Measurements from ENCODE around the gene NUP62.
"Not testable (repeated sequence)": the region's sequence is repeated elsewhere in the genome, so short reads cannot be mapped to it uniquely, and the experiment has no call there.

The NUP62 gene

DNA sequence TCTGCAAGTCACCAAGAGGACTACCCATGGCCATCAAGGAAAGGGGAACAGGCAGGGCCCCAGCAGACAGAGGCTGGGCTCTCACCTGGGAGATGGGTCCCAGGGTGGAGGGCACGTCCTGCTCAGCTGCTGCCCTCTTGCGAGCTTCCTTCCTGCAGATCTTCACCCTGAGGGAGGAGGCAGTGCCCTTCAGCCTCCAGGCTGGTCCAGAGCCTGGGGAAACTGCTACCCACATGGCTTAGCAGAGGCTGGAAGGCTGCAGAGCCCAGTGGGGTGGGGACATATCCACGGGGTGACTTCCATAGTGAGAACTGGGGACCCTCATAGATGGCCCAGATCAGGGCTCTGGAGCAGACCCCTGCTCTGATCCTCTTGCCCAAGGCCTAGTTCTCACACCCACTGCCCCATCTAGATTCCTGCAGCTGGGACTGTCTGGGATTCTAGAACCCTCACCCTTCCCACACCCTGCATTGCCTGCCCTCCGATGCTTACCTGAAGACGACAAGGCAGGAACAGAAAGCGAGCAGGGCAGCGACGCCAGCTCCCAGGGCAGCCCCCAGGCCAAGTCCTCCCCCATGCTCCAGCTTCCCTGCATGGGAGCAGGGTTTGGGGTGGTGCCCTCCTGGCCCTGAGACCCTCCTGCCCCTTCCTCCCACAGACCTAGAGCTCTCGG is 22.6 kb upstream of the NUP62 start:
- DNase-seq (ENCODE audit: low read depth in 2 of 2) = no peak

DNA sequence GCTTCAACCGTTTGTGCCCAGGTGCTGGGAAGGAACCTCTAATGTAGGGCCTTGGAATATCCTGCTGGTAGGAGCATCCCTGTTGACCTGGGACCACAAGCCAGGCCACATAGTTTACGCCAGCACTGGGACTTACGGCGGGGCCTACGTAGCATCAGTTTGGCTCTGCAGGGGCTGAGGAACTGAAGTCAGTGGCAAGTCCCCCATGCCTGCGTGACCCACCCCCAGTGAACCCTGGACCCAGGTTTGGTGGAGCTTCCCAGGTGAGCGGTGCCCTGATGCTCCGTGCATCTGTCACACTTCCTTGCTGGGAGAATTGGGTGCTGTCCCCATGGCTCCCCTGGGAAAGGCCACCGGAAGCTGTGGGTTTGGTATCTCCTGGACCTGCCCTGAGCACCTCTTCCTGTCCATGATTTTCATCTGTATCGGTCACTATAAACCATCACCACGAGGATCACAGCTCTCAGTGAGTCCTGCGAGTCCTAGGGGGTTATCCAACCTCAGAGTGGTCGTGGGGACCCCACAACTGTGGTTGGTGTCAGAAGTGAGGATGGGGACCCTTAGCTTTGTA is 21.7 kb upstream of the NUP62 start:
- DNase-seq (ENCODE audit: low read depth in 2 of 2) = no peak

DNA sequence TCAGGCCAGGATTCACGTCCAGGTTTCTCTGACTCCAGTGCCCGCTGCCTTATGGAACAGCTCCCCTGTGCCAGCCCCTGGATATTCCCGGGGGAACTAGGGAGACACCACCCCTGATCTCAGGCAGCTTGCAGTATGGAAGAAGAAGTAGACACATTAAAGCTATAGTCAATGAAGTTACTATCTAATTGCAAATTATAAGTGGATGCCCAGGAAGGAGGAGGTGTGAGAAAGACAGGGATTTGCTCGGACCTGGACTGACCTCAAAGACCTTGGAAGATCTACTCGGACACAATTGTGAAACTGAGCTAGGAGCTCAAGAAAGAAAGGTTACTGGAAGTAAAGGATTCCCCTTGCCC is 21.3 kb upstream of the NUP62 start:
- DNase-seq (ENCODE audit: low read depth in 2 of 2) = no peak

DNA sequence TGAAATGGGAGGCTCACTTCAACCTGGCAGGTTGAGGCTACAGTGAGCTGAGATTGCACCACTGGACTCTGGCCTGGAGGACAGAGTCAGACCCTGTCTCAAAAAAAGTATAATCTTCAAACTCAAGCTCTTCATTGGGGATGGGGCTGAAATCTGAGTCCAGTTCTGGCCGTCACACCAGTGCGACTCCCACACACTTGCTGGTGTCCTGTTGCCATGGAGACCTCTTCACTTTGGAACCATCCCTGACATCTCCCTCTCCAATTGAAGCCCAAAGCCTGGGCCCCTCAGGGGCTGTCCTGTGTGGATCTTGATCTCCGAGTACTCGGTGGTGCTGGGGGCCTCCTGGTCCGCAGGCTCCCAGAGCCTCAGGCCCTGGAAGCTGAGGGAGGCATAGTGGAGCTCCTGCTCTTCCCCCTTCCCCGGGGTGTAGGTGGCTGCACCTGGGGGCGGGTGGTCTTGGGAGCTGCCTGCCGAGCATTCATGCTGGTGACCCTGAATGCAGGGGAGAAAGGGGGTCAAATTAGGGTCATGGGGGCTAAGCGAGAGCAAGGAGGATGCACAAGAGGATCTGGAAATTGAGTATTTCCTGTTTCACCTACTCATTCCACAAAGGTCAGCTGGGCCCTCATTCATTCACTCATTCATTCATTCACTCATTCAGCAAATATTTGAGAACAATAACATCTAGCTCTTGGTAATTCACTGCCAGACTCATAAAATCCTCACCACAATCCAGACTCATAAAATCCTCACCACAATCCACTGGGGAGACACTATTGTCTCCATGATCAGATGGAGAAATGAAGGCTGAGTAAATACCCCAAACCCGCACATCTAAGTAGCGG is 20.7 kb upstream of the NUP62 start:
- DNase-seq (ENCODE audit: low read depth in 2 of 2) = no peak

DNA sequence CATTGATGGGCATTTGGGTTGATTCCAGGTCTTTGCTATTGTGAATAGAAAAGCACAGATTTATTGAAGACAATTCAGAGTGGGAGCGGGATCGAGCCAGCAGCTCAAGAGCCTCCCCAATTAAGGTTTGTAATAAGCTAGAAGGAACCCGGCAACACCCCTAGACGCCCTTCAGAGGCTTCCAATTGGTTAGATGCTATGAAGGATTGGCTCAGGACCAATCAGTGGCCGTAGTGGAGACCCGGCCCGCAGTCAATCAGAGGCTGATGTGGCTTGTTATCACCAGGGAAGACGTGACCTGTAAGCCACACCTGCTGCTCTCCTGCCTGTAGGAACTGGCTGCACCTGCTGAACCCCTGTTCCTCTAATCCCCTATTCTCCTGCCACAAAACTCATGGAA is 17.1 kb upstream of the NUP62 start:
- no peak for DNase-seq (ENCODE audit: low read depth in 2 of 2)

DNA sequence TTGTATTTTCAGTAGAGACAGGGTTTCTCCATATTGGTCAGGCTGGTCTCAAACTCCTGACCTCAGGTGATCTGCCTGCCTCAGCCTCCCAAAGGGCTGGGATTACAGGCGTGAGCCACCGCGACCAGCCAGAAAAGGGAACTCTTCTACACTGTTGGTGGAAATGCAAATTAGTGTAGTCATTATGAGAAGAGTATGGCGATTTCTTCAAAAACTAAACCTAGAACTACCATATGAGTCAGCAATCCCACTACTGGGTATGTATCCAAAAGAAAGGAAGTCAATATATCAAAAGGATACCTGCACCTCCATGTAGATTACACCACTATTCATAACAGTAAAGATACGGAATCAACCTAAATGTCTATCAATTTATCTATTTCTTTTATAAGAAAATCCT is 15.3 kb upstream of the NUP62 start:
- DNase-seq (ENCODE audit: low read depth in 2 of 2) = not testable (repeated sequence)

DNA sequence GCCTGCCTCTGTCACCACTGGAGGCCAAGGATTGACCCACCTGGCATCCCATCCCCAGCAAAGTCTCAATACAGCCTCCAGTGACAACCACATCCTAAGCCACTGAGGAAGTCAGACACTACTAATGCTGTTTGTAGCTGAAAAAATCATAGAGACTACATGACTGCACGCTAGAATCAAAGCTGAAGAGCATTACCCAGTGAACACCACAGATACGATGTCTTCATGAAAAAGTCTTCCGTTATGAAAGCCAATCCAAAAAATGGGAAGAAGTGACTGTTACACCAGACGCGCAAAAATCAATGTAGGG is 11.1 kb upstream of the NUP62 start:
- DNase-seq (ENCODE audit: low read depth in 2 of 2) = no peak

DNA sequence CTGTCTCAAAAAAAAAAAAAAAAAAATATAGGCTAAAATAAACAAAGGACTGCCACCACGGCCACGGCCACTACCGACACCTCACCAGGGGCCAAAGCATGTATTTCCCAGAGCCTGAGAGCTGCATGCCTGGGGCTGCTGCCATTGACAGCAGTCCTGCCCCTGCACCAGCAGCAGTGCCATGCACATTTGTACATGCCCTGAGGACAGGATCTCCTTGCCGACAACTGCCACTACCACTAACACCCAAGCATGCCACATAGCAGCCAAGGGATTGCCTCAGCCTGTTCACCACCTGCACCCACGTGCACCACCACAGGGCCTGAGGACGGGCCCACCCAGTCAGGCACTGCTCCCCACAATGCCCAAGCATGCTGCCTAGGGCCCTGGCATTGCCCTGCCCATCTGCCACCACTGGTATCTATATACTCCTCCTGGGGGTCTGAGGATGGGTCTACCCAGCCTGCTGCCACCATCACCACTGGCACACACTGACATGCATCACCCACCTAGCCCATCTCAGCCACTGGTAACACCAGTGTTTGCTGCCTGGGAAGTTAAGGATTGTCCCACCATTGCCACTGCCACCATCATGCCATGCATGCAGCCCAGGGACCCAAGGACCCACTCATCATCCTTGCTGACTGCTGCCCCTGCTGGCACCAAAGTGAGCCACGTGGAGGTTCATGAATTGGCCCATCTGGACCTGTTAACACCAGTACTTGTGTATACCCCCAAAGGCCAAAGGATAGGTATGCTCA is 10.6 kb upstream of the NUP62 start:
- no peak for DNase-seq (ENCODE audit: low read depth in 2 of 2)

DNA sequence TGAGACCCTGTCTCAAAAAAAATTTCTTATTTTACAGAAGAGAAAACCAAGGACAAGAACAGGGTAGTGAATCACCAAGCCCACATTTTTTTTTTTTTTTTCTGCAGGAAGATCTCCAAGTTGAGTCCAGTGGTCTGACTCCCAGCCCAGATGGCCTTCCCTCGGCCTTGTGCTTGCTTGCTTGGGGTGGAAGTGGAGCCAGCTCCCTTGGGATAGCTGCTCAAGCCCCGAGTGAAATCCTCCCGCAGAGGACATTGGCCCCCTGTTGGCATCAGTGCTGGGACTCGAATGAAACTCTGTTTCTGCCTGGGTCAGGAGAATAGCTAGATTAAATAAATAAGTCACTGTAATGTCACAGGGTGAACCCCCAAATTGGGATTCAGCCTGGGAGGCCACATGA is 9.4 kb upstream of the NUP62 start:
- no peak for DNase-seq (ENCODE audit: low read depth in 2 of 2)

DNA sequence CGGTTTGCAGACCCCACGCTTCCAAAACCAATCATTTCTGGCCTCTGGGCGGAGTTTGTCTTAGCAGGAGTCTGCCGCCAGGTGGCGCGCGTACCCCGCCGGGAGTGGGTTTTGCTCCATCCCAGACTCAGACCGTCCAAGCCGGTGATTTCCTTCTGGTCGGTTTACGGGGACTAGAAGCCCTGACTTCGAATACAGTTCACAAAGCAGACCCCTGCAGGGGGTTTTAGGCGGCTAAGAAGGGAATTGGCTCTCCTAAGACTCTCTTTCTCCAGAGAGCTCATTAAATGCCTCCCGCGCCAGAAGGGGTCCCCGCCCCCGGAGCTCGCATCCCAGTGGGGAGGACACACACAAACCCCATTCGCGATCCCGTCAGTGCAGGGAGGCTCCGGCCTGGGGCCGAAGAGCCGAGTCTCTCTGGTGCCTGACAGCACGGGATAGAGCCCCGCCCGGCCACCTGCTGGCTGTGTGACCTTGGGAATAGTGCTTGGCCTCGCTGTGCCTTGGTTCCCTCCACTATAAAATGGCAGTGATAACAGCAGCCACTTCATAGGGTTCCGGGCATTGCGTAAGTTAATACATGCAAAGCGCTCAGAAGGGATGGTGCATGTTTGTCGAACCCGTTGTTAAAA is 8.6 kb upstream of the NUP62 start:
- peak; percentile 62 to 68 for DNase-seq (ENCODE audit: low read depth in 2 of 2)

DNA sequence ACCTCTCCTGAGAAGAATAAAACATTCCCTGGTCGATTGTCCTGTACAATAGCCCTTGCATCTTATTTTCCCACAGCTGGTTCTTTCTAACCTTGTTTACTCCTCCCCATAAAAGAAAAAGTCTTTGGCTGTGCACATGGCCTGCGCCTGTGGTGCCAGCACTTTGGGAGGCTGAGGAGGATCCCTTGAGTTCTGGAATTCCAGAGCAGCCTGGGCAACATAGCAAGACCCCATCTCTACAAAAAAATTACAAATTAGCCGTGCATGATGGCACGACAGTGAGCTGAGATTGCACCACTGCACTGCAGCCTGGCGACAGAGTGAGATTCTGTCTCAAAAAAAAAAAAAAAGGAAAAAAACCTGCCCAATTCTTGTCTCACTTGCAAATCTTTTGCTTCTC is 7.2 kb upstream of the NUP62 start:
- DNase-seq (ENCODE audit: low read depth in 2 of 2) = no peak

DNA sequence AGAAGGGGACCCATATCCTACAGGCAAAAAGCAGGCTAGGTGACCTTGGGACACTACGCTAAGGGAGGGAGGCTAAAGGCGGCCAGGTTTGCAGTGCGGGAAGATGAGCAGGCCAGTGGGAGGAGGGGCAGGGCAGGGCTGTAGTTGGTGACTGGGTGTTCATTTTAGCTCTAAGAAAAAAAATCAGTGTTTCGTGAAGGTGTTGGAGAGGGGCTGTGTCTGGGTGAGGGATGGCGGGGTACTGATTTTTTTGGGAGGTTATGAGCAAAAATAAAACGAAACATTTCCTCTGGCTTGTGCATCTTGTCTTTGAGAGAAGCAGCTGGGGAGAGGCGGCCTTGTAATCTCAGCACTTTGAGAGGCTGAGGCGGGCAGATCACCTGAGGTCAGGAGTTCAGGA is 4.3 kb upstream of the NUP62 start:
- DNase-seq (ENCODE audit: low read depth in 2 of 2) = no peak

DNA sequence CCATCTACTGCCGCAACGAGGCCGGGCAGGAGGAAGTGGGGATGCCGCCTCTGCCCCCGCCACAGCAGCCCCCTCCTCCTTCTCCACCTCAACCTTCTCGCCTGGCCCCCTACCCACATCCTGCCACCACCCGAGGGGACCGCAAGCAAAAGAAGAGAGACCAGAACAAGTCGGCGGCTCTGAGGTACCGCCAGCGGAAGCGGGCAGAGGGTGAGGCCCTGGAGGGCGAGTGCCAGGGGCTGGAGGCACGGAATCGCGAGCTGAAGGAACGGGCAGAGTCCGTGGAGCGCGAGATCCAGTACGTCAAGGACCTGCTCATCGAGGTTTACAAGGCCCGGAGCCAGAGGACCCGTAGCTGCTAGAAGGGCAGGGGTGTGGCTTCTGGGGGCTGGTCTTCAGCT is 3.4 kb upstream of the NUP62 start:
- DNase-seq (ENCODE audit: low read depth in 2 of 2) = no peak

DNA sequence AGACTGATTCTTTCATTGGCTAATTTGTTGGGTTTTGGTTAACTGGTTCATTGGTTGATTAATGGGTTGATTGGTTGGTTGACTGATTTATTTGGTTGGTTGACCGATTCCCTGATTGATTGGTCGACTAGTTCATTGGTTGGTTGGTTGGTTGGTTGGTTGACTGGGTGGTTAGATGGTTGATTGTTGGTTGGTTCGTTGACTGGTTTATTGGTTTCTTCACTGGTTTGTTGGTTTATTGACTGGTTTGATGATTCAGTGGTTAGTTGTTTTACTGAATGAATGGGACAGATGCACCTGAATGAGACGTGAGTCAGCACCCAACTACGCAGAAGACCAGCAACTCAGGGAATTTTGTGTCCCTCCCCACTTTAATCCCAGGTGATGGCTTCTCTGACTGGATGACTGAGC is 2.7 kb upstream of the NUP62 start:
- no peak for DNase-seq (ENCODE audit: low read depth in 2 of 2)

DNA sequence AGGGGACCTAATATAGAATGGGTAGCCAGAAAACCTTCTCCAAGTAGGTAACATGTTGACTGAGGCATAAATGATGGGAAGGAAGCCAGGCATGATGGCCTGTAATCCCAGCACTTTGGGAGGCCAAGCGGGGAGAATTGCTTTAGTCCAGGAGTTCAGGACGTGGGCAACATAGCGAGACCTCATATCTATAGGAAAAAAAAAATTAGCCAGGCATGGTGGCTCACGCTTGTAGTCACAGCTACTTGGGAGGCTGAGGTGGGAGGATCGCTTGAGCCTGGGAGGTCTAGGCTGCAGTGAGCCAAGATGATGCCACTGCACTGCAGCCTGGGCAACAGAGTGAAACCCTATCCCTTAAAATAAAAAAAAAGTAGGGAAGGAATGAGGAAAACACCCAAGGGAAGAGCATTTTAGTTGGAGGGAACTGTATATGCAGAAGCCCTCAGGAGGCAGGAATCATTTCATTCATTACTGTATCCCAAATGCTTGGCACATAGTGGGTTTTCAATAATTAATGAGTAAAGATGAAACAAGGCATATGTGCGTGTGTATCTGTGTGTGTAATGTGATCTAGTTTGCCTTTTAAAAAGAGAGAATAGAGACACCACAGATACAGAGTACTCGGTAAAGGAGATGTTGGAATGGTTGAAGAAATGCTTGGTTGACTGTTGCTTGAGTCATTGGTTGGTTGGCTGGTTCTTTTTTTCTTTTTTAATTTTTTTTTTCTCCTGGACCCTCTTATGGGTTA is 2.2 kb upstream of the NUP62 start:
- no peak for DNase-seq (ENCODE audit: low read depth in 2 of 2)

DNA sequence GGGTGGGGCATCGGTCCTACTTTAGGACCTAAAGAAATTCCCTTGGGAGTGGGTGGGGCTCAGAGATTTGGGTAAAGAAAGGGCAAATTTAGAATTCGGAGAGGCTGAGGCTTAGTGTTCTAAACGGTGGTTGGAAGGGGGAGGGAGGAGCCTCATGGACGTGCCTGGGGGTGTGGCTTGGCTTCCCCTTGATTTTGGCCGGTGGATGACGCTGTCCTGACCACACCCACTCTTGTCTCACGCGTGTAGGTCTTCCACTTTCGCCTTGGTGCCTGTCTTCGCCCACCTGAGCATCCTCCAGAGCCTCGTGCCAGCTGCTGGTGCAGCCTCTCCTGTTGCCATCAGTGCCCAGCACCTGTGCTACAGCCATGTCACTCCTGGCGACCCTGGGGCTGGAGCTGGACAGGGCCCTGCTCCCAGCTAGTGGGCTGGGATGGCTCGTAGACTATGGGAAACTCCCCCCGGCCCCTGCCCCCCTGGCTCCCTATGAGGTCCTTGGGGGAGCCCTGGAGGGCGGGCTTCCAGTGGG is 1.2 kb upstream of the NUP62 start:
- DNase-seq (ENCODE audit: low read depth in 2 of 2) = no peak

DNA sequence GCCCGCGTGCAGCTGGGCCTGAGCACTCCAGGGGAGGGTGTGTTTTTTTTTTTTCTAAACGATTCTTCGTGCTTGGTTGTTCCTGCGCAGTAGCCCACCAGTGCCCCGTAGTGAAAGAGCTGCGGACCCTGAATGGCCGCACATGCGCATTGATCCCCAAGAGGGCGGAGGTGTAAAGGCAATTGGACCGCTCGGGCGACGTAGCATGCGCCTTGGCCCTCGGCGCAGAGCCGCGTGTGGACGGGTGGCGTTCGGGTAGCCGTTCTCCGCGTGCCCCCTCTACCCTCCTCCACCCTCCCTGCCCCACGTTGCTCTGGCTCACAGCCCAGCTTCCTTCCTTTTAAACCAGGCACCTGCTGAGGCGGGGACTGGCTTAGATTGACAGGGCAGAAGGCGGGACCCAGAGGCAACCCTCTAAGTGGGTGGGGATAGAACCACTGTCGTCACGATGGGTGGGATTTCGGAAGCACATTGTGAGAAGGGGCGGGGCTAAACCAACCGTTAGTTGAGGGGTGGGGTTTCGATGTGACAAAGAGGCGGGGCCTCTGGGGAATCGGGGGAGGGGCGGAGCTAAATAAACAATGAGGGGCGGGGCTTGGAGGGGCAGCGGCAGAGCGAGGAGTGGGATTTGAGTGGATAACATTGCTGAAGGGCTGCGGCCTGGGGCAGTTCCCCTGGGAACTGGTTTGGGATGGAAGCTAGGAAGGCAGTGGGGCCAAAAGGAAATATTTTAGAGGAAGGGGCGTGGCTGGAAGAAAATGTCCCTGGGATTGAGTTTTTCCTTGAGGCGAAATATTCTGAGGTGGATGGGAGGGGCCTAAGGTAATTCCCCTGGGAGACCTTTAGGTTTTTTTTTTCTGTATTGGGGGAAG is 543 bp upstream of the NUP62 start:
- peak; percentile 70 to 84 for DNase-seq (ENCODE audit: low read depth in 2 of 2)

DNA sequence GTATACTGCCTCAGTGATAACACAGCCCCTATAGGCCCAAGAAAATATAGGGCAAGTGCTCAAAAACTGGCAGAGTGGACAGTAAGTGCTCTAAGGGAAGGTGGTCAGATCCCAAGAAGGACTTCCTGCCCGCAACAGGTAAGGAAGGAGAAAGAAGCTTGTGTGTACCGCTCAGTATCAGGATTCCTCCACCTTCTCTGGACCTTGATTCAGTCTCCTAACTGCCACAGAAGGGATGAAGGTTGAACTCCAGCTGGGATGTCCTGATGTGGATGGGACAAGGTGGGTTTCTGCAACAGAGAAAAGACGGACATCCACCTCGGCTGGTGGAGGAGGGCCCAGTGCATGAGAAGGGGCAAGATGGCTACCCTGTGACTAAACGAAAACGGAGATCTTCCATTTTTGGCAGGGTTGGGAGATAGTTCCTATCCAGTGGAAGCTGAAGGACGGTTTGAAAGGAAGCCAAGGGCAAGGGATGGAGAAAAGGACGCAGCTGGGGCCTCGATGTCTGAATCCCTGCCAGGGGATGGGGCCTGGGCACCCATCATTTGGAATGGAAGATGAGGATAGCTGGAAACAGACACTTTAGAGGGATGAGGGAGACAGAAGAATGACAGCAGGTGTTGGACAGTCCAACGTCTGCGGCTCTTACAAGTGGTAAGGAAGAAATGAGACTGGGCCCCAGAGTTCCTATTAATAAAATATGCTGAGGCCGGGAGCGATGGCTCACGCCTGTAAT is 1.6 kb downstream of the NUP62 start:
- DNase-seq (ENCODE audit: low read depth in 2 of 2) = no peak

DNA sequence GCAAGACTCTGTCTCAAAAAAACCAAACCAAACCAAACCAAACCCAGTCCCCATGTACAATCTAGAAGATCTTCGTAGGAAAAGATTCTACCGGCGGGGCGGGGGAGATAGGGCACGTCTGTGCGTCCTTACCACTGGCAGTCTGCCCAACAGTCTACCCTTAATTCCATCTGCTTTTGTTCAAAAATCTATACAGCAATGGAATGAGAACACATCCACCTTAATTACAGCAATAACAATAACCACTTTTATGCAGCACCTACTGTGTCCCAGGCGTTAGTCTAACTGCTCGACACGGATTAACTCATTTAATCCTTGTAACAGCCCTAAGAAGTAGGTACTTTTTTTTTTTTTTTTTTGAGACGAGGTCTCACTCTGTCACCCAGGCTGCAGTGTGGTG is 2.8 kb downstream of the NUP62 start:
- DNase-seq (ENCODE audit: low read depth in 2 of 2) = no peak

DNA sequence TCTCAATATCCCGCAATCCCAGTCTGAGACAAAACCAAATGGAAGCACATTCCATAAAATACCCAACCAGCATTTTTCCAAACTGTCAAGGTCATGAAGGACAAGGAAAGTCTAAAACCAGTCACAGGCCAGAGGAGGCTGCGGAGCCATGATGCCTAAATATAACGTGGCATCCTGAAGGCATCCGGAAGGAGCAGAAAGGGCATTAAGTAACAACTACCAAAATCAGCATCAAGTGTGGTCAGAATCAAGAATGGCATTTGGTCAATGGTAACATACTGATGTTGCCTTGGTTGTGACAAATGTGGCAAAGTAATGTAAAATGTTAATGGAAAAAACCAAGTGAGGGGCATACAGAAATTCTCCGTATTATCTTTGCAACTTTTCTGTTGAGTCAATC is 3.8 kb downstream of the NUP62 start:
- DNase-seq (ENCODE audit: low read depth in 2 of 2) = no peak
